Endothelial cell of umbilical vein (primary cell): ENCODE data around the gene STARD13. TPM values are rescaled to one million over a fixed set of nuclear protein-coding genes. Genes with fewer than 3 reads are reported as not detected.
A peak's percentile ranks its signal among the peaks of the same experiment; 100 is the strongest.

ENCODE experiments used
- BruUV-seq: library from RNA; stranded (reverse); fragments of 400-500 nt; replicated peaks from 2 replicates; lab custom pipeline; 2021; lab: Mats Ljungman, UMichigan
- CTCF ChIA-PET: fragments of 300-600, 350-600 bp; sonication (Branson Sonifier 250); formaldehyde crosslinking; loops from one replicate; lab custom pipeline; 2021; ENCODE audit warnings: antibody characterized with exemption, inconsistent platforms; lab: Charles Lee
- POLR2A ChIA-PET: fragments of 300-600, 350-600 bp; sonication (Branson Sonifier 250); formaldehyde crosslinking; loops from one replicate; lab custom pipeline; 2021; ENCODE audit warnings: antibody characterized with exemption, inconsistent platforms; lab: Charles Lee
- DNase-seq: peaks from one replicate; pipeline ENCODE4 v3.0.0-alpha.2; 2011; ENCODE audit warnings: low read depth, low spot score
- FAIRE-seq: peaks from 2 replicates; lab custom pipeline; 2011; peaks lifted over from hg19 to GRCh38; lab: Jason Lieb, UNC
- H2AFZ ChIP-seq: 2 replicates; pipeline ENCODE4 v1.6.0; 2012; ENCODE audit warnings: low read depth, low read length, control low read depth, inconsistent platforms
- H3K27ac ChIP-seq: 2 replicates; pipeline ENCODE4 v1.5.1; 2011; ENCODE audit warnings: low read depth, mild to moderate bottlenecking, control low read depth, low read length, moderate library complexity; ENCODE audit not compliant: insufficient read depth
- H3K27me3 ChIP-seq, 2 experiments: 2 replicates each; pipeline versions ENCODE4 v1.6.0 to v1.6.1; 2011; ENCODE audit warnings: low read length in 2 of 2, mixed read lengths in 1 of 2; ENCODE audit not compliant: control insufficient read depth in 2 of 2, insufficient read depth in 2 of 2
- H3K36me3 ChIP-seq, 2 experiments: 2 replicates in 1 of 2; 3 replicates in 1 of 2; pipeline ENCODE4 v1.5.1; 2011; ENCODE audit warnings: low read length in 2 of 2, mild to moderate bottlenecking in 1 of 2, moderate library complexity in 1 of 2; ENCODE audit not compliant: control insufficient read depth in 2 of 2, insufficient read depth in 2 of 2; ENCODE audit errors: extremely low read depth in 1 of 2
- H3K4me1 ChIP-seq: 3 replicates; pipeline ENCODE4 v1.5.1; 2011; ENCODE audit warnings: mild to moderate bottlenecking, low read length; ENCODE audit not compliant: control insufficient read depth, insufficient read depth; ENCODE audit errors: extremely low read depth
- H3K4me2 ChIP-seq: 2 replicates; pipeline ENCODE4 v1.6.1; 2011; ENCODE audit warnings: low read length, control low read depth, mixed read lengths; ENCODE audit not compliant: insufficient read depth
- H3K4me3 ChIP-seq, 3 experiments: fragments of 200-600 bp in 1 of 3; sonication (generic), shearing (Covaris generic) in 1 of 3; replicated peaks in 1 of 3; 2 replicates each; pipeline ENCODE4 v1.5.1; 2011 to 2016; ENCODE audit warnings: control low read depth in 3 of 3, low read length in 3 of 3, mild to moderate bottlenecking in 2 of 3, inconsistent platforms in 1 of 3, low read depth in 1 of 3, moderate library complexity in 1 of 3; ENCODE audit not compliant: insufficient read depth in 1 of 3
- H3K79me2 ChIP-seq: 2 replicates; pipeline ENCODE4 v1.6.0; 2012; ENCODE audit warnings: low read length, inconsistent platforms; ENCODE audit not compliant: control insufficient read depth, insufficient read depth
- H3K9ac ChIP-seq: replicated peaks from 2 replicates; pipeline ENCODE3; 2011; ENCODE audit warnings: low read length, control low read depth; ENCODE audit not compliant: insufficient read depth; ENCODE audit errors: extremely low read depth
- H3K9me1 ChIP-seq: replicated peaks from 3 replicates; pipeline ENCODE4 v1.6.0; 2011; ENCODE audit warnings: mild to moderate bottlenecking, low read length; ENCODE audit not compliant: control insufficient read depth, insufficient read depth; ENCODE audit errors: extremely low read depth
- H3K9me3 ChIP-seq: replicated peaks from 2 replicates; pipeline ENCODE4 v1.5.1; 2012; ENCODE audit warnings: low read length, inconsistent platforms; ENCODE audit not compliant: control insufficient read depth, insufficient read depth
- H4K20me1 ChIP-seq: replicated peaks from 2 replicates; pipeline ENCODE3; 2011; ENCODE audit warnings: mild to moderate bottlenecking, low read length; ENCODE audit not compliant: control insufficient read depth, insufficient read depth; ENCODE audit errors: extremely low read depth
- CTCF ChIP-seq, 2 donors: IDR thresholded peaks; 1 replicate in 1 of 2; 2 replicates in 1 of 2; pipeline ENCODE4 v1.5.1; 2011; ENCODE audit warnings: low read length in 2 of 2, mild to moderate bottlenecking in 2 of 2, moderate library complexity in 2 of 2, control low read depth in 1 of 2, inconsistent platforms in 1 of 2, low read depth in 1 of 2; ENCODE audit not compliant: insufficient read depth in 1 of 2; ENCODE audit errors: extremely low read depth in 1 of 2
- EZH2 ChIP-seq: IDR thresholded peaks from 2 replicates; pipeline ENCODE4 v1.6.1; 2012; ENCODE audit warnings: borderline replicate concordance, low read depth, mild to moderate bottlenecking, moderate library complexity, low read length, inconsistent platforms; ENCODE audit not compliant: severe bottlenecking
- FOS ChIP-seq: IDR thresholded peaks from 2 replicates; pipeline ENCODE4 v1.6.1; 2011; ENCODE audit warnings: mild to moderate bottlenecking, low read length, moderate library complexity, borderline replicate concordance; ENCODE audit not compliant: insufficient read depth
- GATA2 ChIP-seq: IDR thresholded peaks from 2 replicates; pipeline ENCODE4 v1.7.0; 2011; ENCODE audit warnings: low read depth, mild to moderate bottlenecking, moderate library complexity, mixed read lengths, low read length; ENCODE audit not compliant: insufficient read length, insufficient read depth
- JUN ChIP-seq: IDR thresholded peaks from 2 replicates; pipeline ENCODE4 v1.6.1; 2011; ENCODE audit warnings: borderline replicate concordance, low read depth; ENCODE audit not compliant: insufficient read length, insufficient read depth
- MAX ChIP-seq: IDR thresholded peaks from 2 replicates; pipeline ENCODE4 v1.6.1; 2011; ENCODE audit not compliant: insufficient read depth, insufficient read length
- MYC ChIP-seq: IDR thresholded peaks from one replicate; pipeline ENCODE4 v1.6.1; 2011; ENCODE audit warnings: mild to moderate bottlenecking, low read depth, low read length
- POLR2A ChIP-seq: IDR thresholded peaks from 2 replicates; pipeline ENCODE4 v1.6.1; 2012; ENCODE audit warnings: low read depth, mild to moderate bottlenecking, control low read depth, low read length
- POLR2AphosphoS5 ChIP-seq: IDR thresholded peaks from 2 replicates; pipeline ENCODE4 v1.6.1; 2012; ENCODE audit warnings: low read depth, mild to moderate bottlenecking, control low read depth, low read length, moderate library complexity; ENCODE audit not compliant: insufficient read depth
- dilution Hi-C: fragments of 300-500 bp; cut with MboI; formaldehyde crosslinking; loops from one replicate; pipeline ENCODE4 v1.15.0; 2019; ENCODE audit warnings: low sequenced_read_pairs; ENCODE audit not compliant: extremely low pct_ligation_motif_present
- intact Hi-C: fragments of 100-400 bp; cut with micrococcal nuclease; formaldehyde crosslinking; loops from one replicate; pipeline ENCODE4 v1.10.0; 2022
- polyA plus RNA-seq, 4 experiments: library from polyadenylated mRNA; depleted of rRNA in 3 of 4; stranded (reverse) in 3 of 4; unstranded in 1 of 4; fragments of >200 nt; gene quantifications; 2 replicates each; pipeline versions ENCODE4 v1.2.1 to v1.2.3, GENCODE V29; 2011 to 2012; ENCODE audit warnings: missing spikeins in 1 of 4
- total RNA-seq: library from RNA; stranded (reverse); gene quantifications from 2 replicates; pipeline ENCODE4 v1.2.3, GENCODE V29; 2021

STARD13 gene
- total and polyA plus RNA-seq, 2 donors (not counting 3 experiments of a cell fraction or from before 2014, with no cell fraction given) = 11.0 to 47.7 TPM

GRCh38 chr13:33235078-33235477 is 50.5 kb downstream of the STARD13 start:
- no peak overlapping the region for H3K9ac ChIP-seq
- H3K4me3 ChIP-seq = no peak overlapping the region
- no peaks in the 10 kb centered on the region for H3K9me3 ChIP-seq
- FAIRE-seq (peak; percentile 33), DNase-seq (no peak)
- no peaks in the 10 kb centered on the region for H4K20me1 ChIP-seq
- TF ChIP-seq POLR2A (no peak), GATA2 (no peak), FOS (no peak), EZH2 (no peak), MYC (no peak), CTCF (IDR thresholded peaks at IDR 0.05; ENCODE audit: extremely low read depth in 1 of 2, insufficient read depth in 1 of 2, low read depth in 1 of 2, low read length in 2 of 2) (no peak), POLR2AphosphoS5 (no peak), JUN (no peak), MAX (no peak)
- intact Hi-C loops = no loop called here
- H3K4me2 ChIP-seq = no peak overlapping the region
- H3K79me2 ChIP-seq = peaks cover 66% of the 10 kb centered on the region
- no peaks in the 10 kb centered on the region for H3K9me1 ChIP-seq
- peak overlapping the region; percentile 73 for H3K27ac ChIP-seq
- ChIA-PET CTCF (interaction anchor here (1.3 kb wide), 1 partner anchor 16 kb away, joined by 3 read pairs; no protein-coding TSS in a partner anchor), POLR2A (no interaction called here)
- dilution Hi-C loops = no loop called here
- H2AFZ ChIP-seq = no peak overlapping the region
- no peaks in the 10 kb centered on the region for H3K27me3 ChIP-seq
- BruUV-seq = no TSS peak
- peaks cover 38% of the 10 kb centered on the region for H3K4me1 ChIP-seq
- peaks cover 0 to 2% of the 10 kb centered on the region in 2 experiments for H3K36me3 ChIP-seq
